Kidney (tissue), 14 donors: ENCODE results near the gene TMCO4. TPM values are rescaled to one million over a fixed set of nuclear protein-coding genes. Genes with fewer than 3 reads are reported as not detected.

Source experiments
- DNase-seq, 5 donors: peaks; one replicate each; pipeline ENCODE4 v3.0.0-alpha.2; 2013 to 2020
- FAIRE-seq: peaks from 2 replicates; lab custom pipeline; 2012; peaks lifted over from hg19 to GRCh38; lab: Jason Lieb, UNC
- H3K27ac ChIP-seq, 2 donors: one replicate each; pipeline ENCODE4 v1.7.0; 2013; ENCODE audit warnings: low read depth in 2 of 2, low read length in 2 of 2, inconsistent platforms in 1 of 2
- H3K27me3 ChIP-seq: one replicate; pipeline ENCODE4 v1.7.1; 2013; ENCODE audit warnings: low read length, inconsistent platforms; ENCODE audit not compliant: control insufficient read depth, insufficient read depth
- H3K36me3 ChIP-seq, 3 donors: one replicate each; pipeline versions ENCODE4 v1.7.0 to v1.7.1; 2013; ENCODE audit warnings: low read length in 3 of 3, control low read depth in 1 of 3, inconsistent platforms in 1 of 3; ENCODE audit not compliant: insufficient read depth in 3 of 3, control insufficient read depth in 2 of 3
- H3K4me1 ChIP-seq, 3 donors: one replicate each; pipeline versions ENCODE4 v1.7.0 to v1.7.1; 2013; ENCODE audit warnings: low read length in 3 of 3, inconsistent platforms in 1 of 3, low read depth in 1 of 3; ENCODE audit not compliant: control insufficient read depth in 2 of 3, insufficient read depth in 2 of 3
- H3K4me3 ChIP-seq, 3 donors: one replicate each; pipeline versions ENCODE4 v1.7.0 to v1.8.1; 2013; ENCODE audit warnings: low read length in 3 of 3, control low read depth in 1 of 3, inconsistent platforms in 1 of 3
- H3K9ac ChIP-seq, 3 donors: one replicate each; pipeline versions ENCODE4 v1.7.0 to v1.7.1; 2013; ENCODE audit warnings: low read length in 3 of 3, control low read depth in 1 of 3, inconsistent platforms in 1 of 3
- H3K9me3 ChIP-seq, 3 donors: one replicate each; pipeline versions ENCODE4 v1.7.0 to v1.7.1; 2013; ENCODE audit warnings: low read length in 3 of 3, control low read depth in 1 of 3, inconsistent platforms in 1 of 3; ENCODE audit not compliant: control insufficient read depth in 2 of 3, insufficient read depth in 1 of 3
- intact Hi-C: fragments of 100-400 bp; cut with DNase I; formaldehyde crosslinking; loops from one replicate; pipeline ENCODE4 v1.11.1; 2022
- polyA plus RNA-seq: library from polyadenylated mRNA; stranded (reverse); fragments of 350-450 nt; fragmentation: Illumina TruSeq; extraction: RNeasy Lipid Tissue Mini Kit (QIAGEN cat#74804); gene quantifications from one replicate; pipeline ENCODE4 v1.2.3, GENCODE V29; 2014; ENCODE audit warnings: low read depth, low replicate concordance; ENCODE audit not compliant: insufficient read depth
- total RNA-seq: library from RNA; stranded (reverse); fragmentation: NEBNext Ultra II Directional; extraction: Animal tissue kit (Norgen Biotek cat#: 25700); gene quantifications from one replicate; pipeline ENCODE4 v1.2.1, GENCODE V29; 2021
- TF ChIP-seq, protein P1 (sequence below): IDR thresholded peaks from 3 replicates; pipeline ENCODE4 v1.5.1; 2012; ENCODE audit warnings: mild to moderate bottlenecking, moderate library complexity, borderline replicate concordance; ENCODE audit not compliant: insufficient read depth; ENCODE audit errors: extremely low read depth
- donor health status: control.
- donor health status: control.
- donor health status: control.
- donor health status: control.
- donor health status: control.
- donor health status: DM: yes; HTN: yes; CAD: no.
- donor health status: Normal renal cell carcinoma (clear cell type).

The TMCO4 gene
- total and polyA plus RNA-seq, 2 donors from 2014 or later: 35.0 to 36.5 TPM

DNA sequence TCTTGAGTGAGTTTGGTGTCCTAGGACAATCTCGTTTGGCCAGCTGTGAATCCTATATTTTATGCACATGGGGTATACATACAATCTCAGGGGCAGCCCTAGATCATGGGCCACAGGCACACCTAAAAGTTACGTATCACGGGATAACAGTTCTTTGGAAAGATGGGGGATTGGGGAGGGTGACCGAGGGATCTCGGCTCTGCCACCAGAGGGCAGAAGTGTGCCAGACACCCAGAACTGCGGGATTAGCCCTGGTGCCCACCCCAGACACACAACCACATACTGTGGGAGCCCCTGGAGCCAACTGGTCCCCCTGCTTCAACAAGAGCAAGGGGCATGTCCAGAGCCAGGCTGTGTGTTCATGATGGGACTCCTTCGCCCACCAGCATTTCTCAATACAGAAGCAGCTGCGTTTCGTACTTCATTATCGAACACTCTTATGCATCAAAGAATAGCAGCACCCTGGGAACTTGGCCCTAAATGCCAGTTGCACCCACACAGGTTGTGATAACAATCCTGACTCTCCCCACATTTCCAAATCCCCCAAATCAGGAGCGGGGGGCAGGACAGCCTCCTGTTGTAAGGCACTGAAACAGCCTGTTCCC lies 37.4 kb downstream of the TMCO4 start:
- intact Hi-C loops: no loop called here
- no peak for FAIRE-seq

DNA sequence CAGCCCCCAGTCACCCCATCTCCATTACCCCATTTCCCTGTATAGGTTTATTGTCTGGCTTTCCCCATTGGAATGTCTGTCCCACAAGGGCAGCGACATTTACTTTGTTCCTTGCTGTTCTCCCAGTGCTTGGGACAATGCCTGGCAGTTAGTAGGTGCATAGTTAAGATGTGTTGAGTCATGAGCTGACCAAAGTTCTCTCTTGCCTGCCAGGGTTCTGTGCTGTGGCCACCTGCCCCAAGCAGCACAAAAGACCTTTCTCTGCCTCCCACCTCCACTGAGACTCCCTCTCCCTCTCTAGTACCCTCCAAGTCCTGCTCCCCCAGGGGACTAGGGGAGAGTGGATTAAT lies 40.0 kb downstream of the TMCO4 start:
- Histone ChIP-seq H3K9ac (no peak overlapping the region), H3K36me3 (no peaks in the 10 kb centered on the region), H3K27ac (no peak overlapping the region), H3K9me3 (peaks cover 0 to 4% (median 0%) of the 10 kb centered on the region in 3 donors), H3K4me3 (no peak overlapping the region), H3K27me3 (no peaks in the 10 kb centered on the region), H3K4me1 (no peaks in the 10 kb centered on the region)
- TF ChIP-seq, protein P1, sequence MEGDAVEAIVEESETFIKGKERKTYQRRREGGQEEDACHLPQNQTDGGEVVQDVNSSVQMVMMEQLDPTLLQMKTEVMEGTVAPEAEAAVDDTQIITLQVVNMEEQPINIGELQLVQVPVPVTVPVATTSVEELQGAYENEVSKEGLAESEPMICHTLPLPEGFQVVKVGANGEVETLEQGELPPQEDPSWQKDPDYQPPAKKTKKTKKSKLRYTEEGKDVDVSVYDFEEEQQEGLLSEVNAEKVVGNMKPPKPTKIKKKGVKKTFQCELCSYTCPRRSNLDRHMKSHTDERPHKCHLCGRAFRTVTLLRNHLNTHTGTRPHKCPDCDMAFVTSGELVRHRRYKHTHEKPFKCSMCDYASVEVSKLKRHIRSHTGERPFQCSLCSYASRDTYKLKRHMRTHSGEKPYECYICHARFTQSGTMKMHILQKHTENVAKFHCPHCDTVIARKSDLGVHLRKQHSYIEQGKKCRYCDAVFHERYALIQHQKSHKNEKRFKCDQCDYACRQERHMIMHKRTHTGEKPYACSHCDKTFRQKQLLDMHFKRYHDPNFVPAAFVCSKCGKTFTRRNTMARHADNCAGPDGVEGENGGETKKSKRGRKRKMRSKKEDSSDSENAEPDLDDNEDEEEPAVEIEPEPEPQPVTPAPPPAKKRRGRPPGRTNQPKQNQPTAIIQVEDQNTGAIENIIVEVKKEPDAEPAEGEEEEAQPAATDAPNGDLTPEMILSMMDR: no peak
- intact Hi-C loops: no loop called here
- FAIRE-seq (no peak), DNase-seq (no peak)

More for the DNA sequence above, 37.4 kb downstream of the TMCO4 start:
- peak in 2 of 5 donors; percentile 33 to 35 for DNase-seq
- H3K27ac ChIP-seq: no peak overlapping the region
- H3K4me1 ChIP-seq: peaks cover 0 to 9% (median 0%) of the 10 kb centered on the region in 3 donors
- TF ChIP-seq, protein P1: peak; percentile 53
- peaks cover 0 to 2% (median 0%) of the 10 kb centered on the region in 3 donors for H3K9me3 ChIP-seq
- H3K36me3 ChIP-seq: peaks cover 0 to 2% (median 0%) of the 10 kb centered on the region in 3 donors
- no peak overlapping the region for H3K4me3 ChIP-seq
- no peak overlapping the region for H3K9ac ChIP-seq
- no peaks in the 10 kb centered on the region for H3K27me3 ChIP-seq

DNA sequence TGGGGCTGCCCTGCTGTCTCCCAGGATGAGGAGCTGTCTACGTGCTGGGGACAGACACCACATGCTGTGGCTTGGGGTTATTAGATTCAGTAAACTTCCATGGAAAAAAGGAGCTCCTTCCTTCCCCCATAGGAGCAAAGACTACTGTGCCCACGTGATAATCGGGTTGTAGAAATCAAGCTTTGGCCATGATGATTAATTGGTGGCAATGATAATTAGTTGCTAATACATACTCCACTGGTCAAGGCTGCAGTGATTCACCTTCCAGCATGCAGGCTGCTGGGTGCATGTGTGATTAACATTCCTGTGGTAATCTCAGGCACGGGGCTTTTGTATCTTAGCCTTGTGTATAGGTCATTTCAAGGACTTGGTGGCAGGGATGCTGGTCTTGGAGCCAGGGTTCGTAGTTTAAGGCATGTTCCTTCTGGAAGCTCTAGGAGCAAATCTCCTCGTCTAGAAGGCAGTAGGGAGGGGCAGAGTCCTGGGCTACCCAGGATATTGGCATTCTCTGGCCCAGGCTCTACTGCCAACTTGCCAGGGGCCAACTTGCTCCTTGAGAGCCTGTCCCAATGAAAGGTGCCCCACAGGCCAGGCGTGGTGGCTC lies 41.4 kb downstream of the TMCO4 start:
- Histone ChIP-seq H3K4me1 (no peaks in the 10 kb centered on the region), H3K4me3 (no peak overlapping the region), H3K27ac (no peak overlapping the region), H3K27me3 (no peaks in the 10 kb centered on the region), H3K9ac (no peak overlapping the region), H3K9me3 (peaks cover 0 to 4% (median 0%) of the 10 kb centered on the region in 3 donors), H3K36me3 (no peaks in the 10 kb centered on the region)
- TF ChIP-seq, protein P1: no peak
- no peak for FAIRE-seq
- intact Hi-C loops: no loop called here
- no peak for DNase-seq
